Subcutaneous adipose tissue (tissue), 4 donors: ENCODE results near the gene NOP9. TPM values are rescaled to one million over a fixed set of nuclear protein-coding genes. Genes with fewer than 3 reads are reported as not detected.

Experiments
- CTCF ChIP-seq: fragments of 450-650 bp; IDR thresholded peaks from one replicate; pipeline ENCODE4 v1.5.1; 2016; ENCODE audit warnings: low read depth, mild to moderate bottlenecking, control low read depth, antibody characterized with exemption, moderate library complexity
- total RNA-seq, 4 donors: library from RNA; depleted of rRNA; stranded (reverse); fragments of >200 nt; gene quantifications; one replicate each; pipeline ENCODE4 v1.1.0, GENCODE V29; 2016

Gene NOP9
- total RNA-seq, 4 donors from 2014 or later = 14.3 to 19.4 (median 15.1) TPM

- TF ChIP-seq CTCF = no peak
Measured at GRCh38 chr14:24317141-24317928, 17.7 kb downstream of the NOP9 start.

GRCh38 chr14:24321212-24321975, 21.7 kb downstream of the NOP9 start:
- no peak for TF ChIP-seq CTCF

- TF ChIP-seq CTCF = no peak
Measured at GRCh38 chr14:24322672-24323071, 23.0 kb downstream of the NOP9 start.

- TF ChIP-seq CTCF = no peak
Measured at GRCh38 chr14:24323341-24323740, 23.7 kb downstream of the NOP9 start.

GRCh38 chr14:24324024-24324423, 24.4 kb downstream of the NOP9 start:
- no peak for TF ChIP-seq CTCF

GRCh38 chr14:24325041-24325530, 25.4 kb downstream of the NOP9 start:
- TF ChIP-seq CTCF = no peak

- no peak for TF ChIP-seq CTCF
Measured at GRCh38 chr14:24325963-24326362, 26.3 kb downstream of the NOP9 start.
